Panc1 (cell line): ENCODE results near the gene ZNF670. TPM values are rescaled to one million over a fixed set of nuclear protein-coding genes. Genes with fewer than 3 reads are reported as not detected.

Source experiments
- ATAC-seq: fragments of 200-7000 bp; cut with Tn5 transposase; 2 replicates; pipeline ENCODE4 v1.9.1; 2020; ENCODE audit warnings: mild to moderate bottlenecking, moderate library complexity
- BruUV-seq: library from RNA; stranded (reverse); fragments of 400-500 nt; replicated peaks from 2 replicates; lab custom pipeline; 2021; lab: Mats Ljungman, UMichigan
- CTCF ChIA-PET: fragments of 300-600 bp; sonication (Branson Sonifier 250); formaldehyde crosslinking; loops from one replicate; lab custom pipeline; 2022; ENCODE audit warnings: antibody characterized with exemption; lab: Charles Lee
- POLR2A ChIA-PET: fragments of 300-600 bp; sonication (Branson Sonifier 250); formaldehyde crosslinking; loops from one replicate; lab custom pipeline; 2022; ENCODE audit warnings: antibody characterized with exemption; lab: Charles Lee
- DNase-seq: peaks from one replicate; pipeline ENCODE4 v3.0.0-alpha.2; 2010; ENCODE audit warnings: low read depth, low spot score
- H3K27ac ChIP-seq: 2 replicates; pipeline ENCODE4 v1.5.1; 2011; ENCODE audit warnings: mild to moderate bottlenecking, low read length, inconsistent platforms
- H3K27me3 ChIP-seq: fragments of 200-500 bp; sonication (Bioruptor generic); 2 replicates; pipeline ENCODE4 v1.6.0; 2014; ENCODE audit warnings: low read length, inconsistent platforms; ENCODE audit not compliant: control insufficient read depth, insufficient read depth
- H3K36me3 ChIP-seq: fragments of 200-500 bp; sonication (Bioruptor generic); 2 replicates; pipeline ENCODE4 v1.5.1; 2014; ENCODE audit warnings: inconsistent platforms, mild to moderate bottlenecking, low read length, moderate library complexity; ENCODE audit not compliant: control insufficient read depth, insufficient read depth
- H3K4me1 ChIP-seq: 2 replicates; pipeline ENCODE4 v1.5.1; 2011; ENCODE audit warnings: inconsistent platforms, mild to moderate bottlenecking, low read length, moderate library complexity; ENCODE audit not compliant: control insufficient read depth, insufficient read depth
- H3K4me3 ChIP-seq, 2 experiments: 2 replicates each; pipeline ENCODE4 v1.5.1; 2011 to 2012; ENCODE audit warnings: low read depth in 2 of 2, low read length in 2 of 2, mild to moderate bottlenecking in 2 of 2, inconsistent platforms in 1 of 2, moderate library complexity in 1 of 2
- H3K9me3 ChIP-seq: fragments of 200-500 bp; sonication (Bioruptor generic); 2 replicates; pipeline ENCODE4 v1.5.1; 2014; ENCODE audit warnings: low read depth, mild to moderate bottlenecking, inconsistent platforms, low read length, moderate library complexity; ENCODE audit not compliant: control insufficient read depth, insufficient read depth
- CTCF ChIP-seq: fragments of 450-650 bp; IDR thresholded peaks from 2 replicates; pipeline ENCODE4 v1.5.1; 2017; ENCODE audit warnings: mild to moderate bottlenecking
- POLR2AphosphoS5 ChIP-seq: IDR thresholded peaks from 2 replicates; pipeline ENCODE4 v1.6.1; 2012; ENCODE audit warnings: mild to moderate bottlenecking, low read depth, low read length, moderate library complexity
- REST ChIP-seq, 2 experiments: IDR thresholded peaks; 2 replicates each; pipeline ENCODE4 v1.6.1; 2011 to 2012; ENCODE audit warnings: low read depth in 2 of 2, control low read depth in 1 of 2, low read length in 1 of 2, mild to moderate bottlenecking in 1 of 2, moderate library complexity in 1 of 2; ENCODE audit not compliant: insufficient read depth in 1 of 2
- SIN3A ChIP-seq: IDR thresholded peaks from 2 replicates; pipeline ENCODE4 v1.6.1; 2012; ENCODE audit warnings: low read depth, mild to moderate bottlenecking, low read length, moderate library complexity, borderline replicate concordance; ENCODE audit not compliant: insufficient read depth
- TCF7L2 ChIP-seq: IDR thresholded peaks from 2 replicates; pipeline ENCODE4 v1.6.1; 2011; ENCODE audit warnings: mild to moderate bottlenecking, low read depth, low read length, inconsistent platforms
- in situ Hi-C: cut with HindIII; loops from 2 replicates; pipeline ENCODE4 v1.10.0; 2016; ENCODE audit warnings: low sequenced_read_pairs, low pct_unique_long_range_greater_than_20kb
- intact Hi-C: fragments of 100-400 bp; cut with micrococcal nuclease; formaldehyde crosslinking; loops from one replicate; pipeline ENCODE4 v1.10.0; 2022; ENCODE audit not compliant: unreplicated experiment
- total RNA-seq: library from RNA; stranded (reverse); gene quantifications from one replicate; pipeline ENCODE4 v1.2.1, GENCODE V29; 2021; ENCODE audit not compliant: unreplicated experiment

The ZNF670 gene
- total RNA-seq, 1 experiment from 2014 or later, result 6.4 TPM

GRCh38 chr1:247077213-247077612 is 1.4 kb downstream of the ZNF670 start:
- no peaks in the 10 kb centered on the region for H3K27me3 ChIP-seq
- DNase-seq, result no peak
- no peaks in the 10 kb centered on the region; the same call in 1 of the 2 replicates for H3K36me3 ChIP-seq
- peaks cover 12% of the 10 kb centered on the region for H3K4me1 ChIP-seq
- no peak for TF ChIP-seq POLR2AphosphoS5
- no peak for TF ChIP-seq TCF7L2
- no peak for TF ChIP-seq REST (IDR thresholded peaks at IDR 0.05; ENCODE audit: insufficient read depth in 1 of 2, low read depth in 2 of 2, low read length in 1 of 2)
- TF ChIP-seq SIN3A, result no peak
- no peak; the same call in none of the 2 replicates for TF ChIP-seq CTCF
- peaks cover 29% of the 10 kb centered on the region for H3K9me3 ChIP-seq
- intact Hi-C loops (loop anchor here (5.0 kb wide), 1 partner anchor 90 kb away; no protein-coding TSS in a partner anchor), in situ Hi-C loops (no loop called here)
- POLR2A ChIA-PET, result no interaction called here
- peak overlapping the region; percentile 82 to 96 for H3K4me3 ChIP-seq
- TSS peak; percentile 71 for BruUV-seq
- no peak for ATAC-seq
- peak overlapping the region; percentile 94; the same call in 1 of the 2 replicates for H3K27ac ChIP-seq
- CTCF ChIA-PET, result no interaction called here

- ChIA-PET POLR2A (no interaction called here), CTCF (no interaction called here)
- H3K4me3 ChIP-seq, result no peak overlapping the region
- no peaks in the 10 kb centered on the region for H3K4me1 ChIP-seq
- BruUV-seq, result no TSS peak
- ATAC-seq, result no peak
- DNase-seq, result no peak
- in situ Hi-C loops, result no loop called here
- H3K27ac ChIP-seq, result no peak overlapping the region
- intact Hi-C loops, result no loop called here
- H3K36me3 ChIP-seq, result no peaks in the 10 kb centered on the region
- no peaks in the 10 kb centered on the region for H3K27me3 ChIP-seq
- peaks cover 48% of the 10 kb centered on the region for H3K9me3 ChIP-seq
- no peak for TF ChIP-seq REST (IDR thresholded peaks at IDR 0.05; ENCODE audit: insufficient read depth in 1 of 2, low read depth in 2 of 2, low read length in 1 of 2)
- TF ChIP-seq TCF7L2, result no peak
- TF ChIP-seq SIN3A, result no peak
- no peak for TF ChIP-seq POLR2AphosphoS5
- TF ChIP-seq CTCF, result no peak
Measured at GRCh38 chr1:247070645-247071044, 8.0 kb downstream of the ZNF670 start.
